HG03558 (cell line): ENCODE results near the gene PDCD1LG2.

Experiments used
- ATAC-seq: cut with Tn5 transposase; IDR thresholded peaks from one replicate; pipeline ENCODE4 v1.9.1; 2021; ENCODE audit warnings: moderate number of reproducible peaks; ENCODE audit not compliant: unreplicated experiment; ENCODE audit errors: extremely low read depth

The PDCD1LG2 gene

DNA sequence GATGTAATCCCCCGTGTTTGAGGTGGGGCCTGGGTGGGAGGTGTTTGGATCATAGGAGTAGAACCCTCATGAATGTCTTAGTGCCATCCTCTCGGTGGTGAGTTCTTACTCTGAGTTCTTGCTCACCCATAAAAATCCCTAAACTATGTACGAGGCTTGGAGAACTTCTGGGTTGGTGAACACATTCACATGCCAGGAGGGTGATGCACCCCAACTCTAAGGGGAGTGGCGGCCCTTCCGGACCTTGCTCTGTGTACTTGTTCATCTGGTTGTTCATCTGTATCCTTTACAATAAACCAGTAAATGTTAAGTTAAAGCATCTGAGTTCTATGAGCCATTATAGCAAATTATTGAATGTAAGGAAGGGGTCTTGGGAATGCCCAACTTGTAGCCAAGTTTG, 82.6 kb downstream of the PDCD1LG2 start:
- ATAC-seq, result no peak

DNA sequence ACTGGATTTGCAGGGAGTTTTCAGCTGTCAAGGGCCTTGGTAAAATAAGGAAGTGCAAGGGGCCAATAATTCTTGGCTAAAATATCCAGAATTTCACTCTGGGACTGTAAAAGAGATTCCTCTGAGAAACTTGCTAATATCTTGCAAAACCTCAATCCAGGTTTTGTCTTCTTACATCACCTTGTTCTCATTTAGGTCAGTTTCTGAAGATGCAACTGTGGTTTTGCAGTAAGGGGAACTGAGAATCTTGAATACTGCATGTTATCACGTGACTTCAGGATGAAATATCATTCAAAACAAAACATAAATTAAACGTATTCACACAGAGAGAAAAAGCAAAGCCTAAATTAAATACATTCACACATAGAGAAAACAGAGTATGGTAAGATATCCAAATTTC, 83.6 kb downstream of the PDCD1LG2 start:
- no peak for ATAC-seq

DNA sequence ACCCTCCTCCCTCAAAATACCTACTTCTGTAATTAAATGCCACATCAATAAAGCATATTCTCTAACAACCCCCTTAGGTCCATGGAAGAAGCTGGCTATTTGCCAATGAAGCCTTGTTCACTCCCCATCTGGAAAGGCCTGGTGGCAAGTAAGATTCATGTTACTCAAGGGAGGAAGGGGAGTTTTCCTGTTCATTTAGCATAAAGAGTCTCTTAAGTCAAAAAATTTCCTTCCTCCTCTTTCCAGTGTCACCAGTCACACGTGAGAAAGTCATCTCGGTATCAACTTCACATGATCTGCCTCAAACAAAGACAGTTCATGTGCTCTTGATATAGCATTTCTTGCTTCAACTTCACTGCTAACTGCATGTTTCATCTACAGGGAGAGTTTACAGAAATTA, 85.8 kb downstream of the PDCD1LG2 start:
- ATAC-seq, result no peak

DNA sequence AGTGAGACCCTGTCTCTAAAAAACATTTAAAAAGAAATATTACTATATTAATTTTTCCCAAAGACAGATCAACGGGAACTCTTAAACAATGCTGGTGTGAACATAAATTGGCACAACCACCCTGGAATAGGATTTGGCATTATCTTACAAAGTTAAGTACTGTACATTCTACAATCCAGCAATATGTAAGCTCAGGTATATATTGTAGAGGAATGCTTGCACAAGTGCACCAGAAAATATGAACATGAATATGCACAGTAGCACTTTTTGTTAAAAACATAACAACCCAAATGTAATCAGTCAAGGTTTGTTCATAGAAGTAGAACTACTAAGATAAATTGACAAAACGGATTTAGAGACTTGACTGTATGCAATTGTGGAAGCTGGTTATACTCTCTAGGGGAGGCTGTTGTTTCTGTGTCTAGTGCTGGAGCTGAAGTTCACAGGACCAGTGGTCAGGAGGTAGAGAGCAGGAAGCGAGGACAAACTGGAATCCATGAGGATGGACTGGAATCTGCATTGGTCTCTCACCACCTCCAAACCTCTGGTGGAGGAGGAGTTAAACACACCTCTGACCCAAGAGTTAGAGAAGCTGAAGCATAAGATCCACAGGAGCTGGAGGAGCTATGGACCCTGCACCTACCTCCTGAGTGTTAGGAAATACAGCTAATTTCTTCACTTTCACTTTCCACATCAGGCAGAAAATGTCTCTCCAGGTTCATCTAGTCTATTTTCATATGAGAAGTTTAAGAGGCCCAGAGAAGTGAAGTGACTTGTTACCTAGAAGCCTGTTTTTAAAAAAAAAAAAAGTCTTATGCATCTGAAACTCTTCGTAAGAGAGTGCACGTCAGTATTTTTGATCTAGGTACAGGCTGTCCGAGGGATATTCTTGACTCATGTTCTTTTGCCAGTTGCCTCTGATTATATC, 98.2 kb downstream of the PDCD1LG2 start:
- no peak for ATAC-seq

DNA sequence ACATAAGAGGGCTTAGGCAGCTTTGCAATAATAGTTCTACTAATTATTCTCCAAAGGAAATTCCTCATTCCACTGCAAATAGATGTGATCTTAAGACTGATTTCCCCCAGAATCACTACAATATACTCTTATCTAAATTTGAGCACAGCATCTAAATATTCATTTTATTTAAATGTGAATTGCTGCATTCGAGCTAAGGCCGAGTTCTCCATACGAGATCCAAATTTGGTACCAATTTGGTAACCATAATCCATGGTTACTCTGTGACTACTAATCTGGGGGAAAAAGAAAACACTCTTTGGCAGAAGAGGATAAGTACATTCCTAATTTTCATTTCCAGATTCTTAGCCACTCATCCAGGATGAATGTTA, 98.9 kb downstream of the PDCD1LG2 start:
- ATAC-seq, result no peak

DNA sequence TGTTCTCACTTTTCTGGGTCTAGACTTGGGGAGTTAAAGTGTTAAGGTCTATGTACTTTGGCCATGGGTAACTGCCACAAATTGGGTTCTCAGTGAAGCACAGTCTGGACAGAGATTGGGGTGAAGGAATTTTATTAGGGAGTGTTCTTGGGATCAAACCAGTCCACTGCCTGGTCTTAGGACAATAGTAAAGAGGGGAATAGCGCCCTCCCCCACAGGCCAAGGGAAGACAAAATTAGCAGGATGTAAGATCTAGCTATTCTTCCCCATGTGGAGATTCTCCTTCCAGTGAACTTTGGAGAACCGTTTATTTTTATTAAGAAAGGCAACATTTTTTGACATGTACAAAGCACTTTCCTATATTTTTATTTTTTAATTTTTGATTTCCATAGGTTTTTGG, 100.2 kb downstream of the PDCD1LG2 start:
- ATAC-seq, result no peak

DNA sequence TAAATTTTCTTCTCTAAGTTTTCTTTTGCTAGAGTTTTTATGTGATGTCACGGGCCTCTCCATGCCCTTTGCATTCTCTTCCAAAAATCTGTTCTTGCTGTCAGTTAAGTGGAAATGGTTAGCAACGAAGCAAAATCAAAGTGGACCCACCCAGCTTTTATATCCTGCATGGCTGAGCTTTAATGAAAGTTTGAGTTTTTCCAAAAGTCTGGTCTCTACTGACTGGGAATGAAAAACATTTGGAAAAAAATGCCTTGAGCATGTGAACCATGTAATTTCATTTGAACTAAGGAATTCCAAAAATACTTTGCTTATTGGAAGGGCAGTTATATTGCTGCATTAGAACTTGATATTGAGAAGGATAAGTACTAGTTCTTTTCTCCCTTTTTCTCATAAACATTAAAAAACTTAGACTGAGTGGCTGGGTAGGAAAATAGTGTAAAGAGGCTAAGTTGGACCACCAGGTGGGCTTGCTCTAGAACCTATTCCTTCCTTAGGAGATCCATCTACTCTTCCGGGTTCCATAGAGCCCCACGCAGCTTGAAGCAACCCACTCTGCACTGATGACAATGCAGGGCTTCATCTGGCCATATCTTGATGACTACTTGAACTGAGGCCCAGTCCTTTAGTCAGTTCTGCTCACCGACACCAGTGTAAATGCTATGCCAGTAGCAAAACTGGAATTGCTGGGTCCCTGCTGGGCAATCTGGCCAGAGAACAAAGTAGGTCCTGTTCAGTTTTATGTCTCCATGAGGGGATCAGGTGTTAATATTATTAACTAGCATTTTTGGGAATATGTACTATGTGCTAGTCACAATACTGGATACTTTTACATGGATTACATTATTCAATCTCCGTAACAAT, 101.2 kb downstream of the PDCD1LG2 start:
- no peak for ATAC-seq

DNA sequence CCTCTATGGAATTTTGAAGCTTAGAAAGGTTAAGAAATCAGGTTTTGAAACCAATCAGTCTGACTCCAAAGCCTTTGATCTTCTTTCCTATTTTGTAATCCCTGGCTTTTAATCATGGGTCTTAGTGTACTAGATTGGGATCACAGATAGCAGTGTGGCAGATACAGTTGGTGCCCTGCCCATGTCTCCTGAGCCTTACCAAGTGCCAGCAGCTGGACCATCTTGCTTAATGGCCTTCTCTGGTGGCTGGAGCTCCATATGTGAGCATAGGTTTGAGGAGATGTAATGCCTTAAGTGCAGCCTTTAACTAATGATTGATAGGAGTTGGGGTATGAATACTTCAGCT, 101.8 kb downstream of the PDCD1LG2 start:
- no peak for ATAC-seq

DNA sequence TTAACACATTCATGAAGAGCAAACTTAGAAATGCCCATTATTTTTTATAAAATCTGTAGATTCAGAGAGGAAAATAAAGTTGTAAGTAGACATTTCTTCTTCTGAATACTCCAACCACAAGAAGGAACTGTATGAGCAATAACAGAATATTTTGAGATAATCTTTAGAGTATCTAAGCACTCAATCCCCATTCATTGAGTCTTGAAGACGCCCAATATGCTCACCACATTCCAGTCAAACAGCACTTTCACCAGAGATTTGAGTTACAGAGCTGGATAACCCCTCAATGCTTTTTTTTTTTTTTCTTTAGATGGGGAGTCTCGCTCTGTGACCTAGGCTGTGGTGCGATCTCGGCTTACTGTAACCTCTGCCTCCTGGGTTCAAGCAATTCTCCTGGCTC, 103.9 kb downstream of the PDCD1LG2 start:
- no peak for ATAC-seq

DNA sequence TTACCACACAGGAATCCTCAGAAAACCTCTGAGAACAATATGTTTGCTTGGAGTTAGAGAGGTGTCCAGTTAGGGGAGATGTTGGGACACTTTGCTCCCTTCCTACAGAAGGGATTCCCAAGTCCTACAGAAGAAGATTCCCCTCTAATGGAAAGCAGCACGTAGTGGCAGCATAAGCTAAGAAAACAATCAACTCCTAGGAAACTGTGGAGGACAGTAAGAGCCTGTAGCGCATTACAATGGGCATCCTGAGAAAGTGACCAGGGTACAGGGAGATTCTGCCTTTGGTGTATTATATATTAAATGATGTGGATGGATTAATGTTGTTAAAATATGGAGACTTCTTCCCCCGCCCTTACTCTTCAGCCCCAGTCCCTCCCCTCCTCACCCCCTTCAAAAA, 104.7 kb downstream of the PDCD1LG2 start:
- no peak for ATAC-seq

DNA sequence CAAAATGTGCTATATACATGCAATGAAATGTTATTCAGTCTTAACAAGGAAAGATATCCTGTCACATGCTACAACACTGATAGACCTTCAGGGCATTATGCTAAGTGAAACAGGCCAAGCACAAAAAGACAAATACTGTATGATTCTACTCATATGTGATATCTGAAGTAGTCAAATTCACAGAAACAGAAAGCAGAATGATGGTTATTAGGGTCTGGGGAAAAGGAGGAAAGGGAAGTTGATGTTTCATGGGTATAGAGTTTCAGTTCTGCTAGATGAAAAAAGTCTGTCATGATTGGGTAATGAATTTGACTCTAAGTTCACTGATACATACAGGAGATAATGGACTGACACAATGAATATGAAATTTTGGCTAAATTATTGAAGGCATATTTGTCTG, 107.4 kb downstream of the PDCD1LG2 start:
- peak; percentile 96 for ATAC-seq

DNA sequence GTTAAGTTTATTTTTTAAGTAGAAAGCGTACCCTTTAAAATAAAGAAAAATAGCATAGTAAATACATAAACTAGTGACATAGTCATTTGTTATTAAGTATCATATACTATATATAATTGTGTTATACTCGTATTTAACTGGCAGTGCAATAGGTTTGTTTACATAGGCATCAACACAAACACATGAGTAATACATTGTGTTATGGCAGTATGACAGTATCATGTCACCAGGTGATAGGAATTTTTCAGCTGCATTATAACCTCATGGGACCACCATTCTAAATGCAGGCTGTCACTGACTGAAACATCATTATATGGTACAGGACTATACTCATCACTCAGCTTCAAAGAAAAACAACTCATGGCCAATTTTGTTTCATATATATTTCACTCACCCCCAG, 110.2 kb downstream of the PDCD1LG2 start:
- no peak for ATAC-seq
